ENCODE data around the gene VAC14.

GRCh38 chr16:70717065-70717464 is 83.9 kb downstream of the VAC14 start:
- no peak for TF ChIP-seq EP300 (IDR thresholded peaks at IDR 0.05; ENCODE audit: borderline replicate concordance)
- TF ChIP-seq TAF1 (IDR thresholded peaks at IDR 0.05; ENCODE audit: low read depth) = no peak
- TF ChIP-seq TCF12 (IDR thresholded peaks at IDR 0.05; ENCODE audit: low read depth) = no peak
